GM19467 (cell line): Measurements from ENCODE around the gene GSDMA.

Experiments used
- ATAC-seq: cut with Tn5 transposase; IDR thresholded peaks from one replicate; pipeline ENCODE4 v1.9.1; 2021; ENCODE audit warnings: mild to moderate bottlenecking, moderate library complexity; ENCODE audit not compliant: unreplicated experiment

Gene GSDMA

GRCh38 chr17:39954876-39955275 is 7.9 kb upstream of the GSDMA start:
- no peak for ATAC-seq

DNA sequence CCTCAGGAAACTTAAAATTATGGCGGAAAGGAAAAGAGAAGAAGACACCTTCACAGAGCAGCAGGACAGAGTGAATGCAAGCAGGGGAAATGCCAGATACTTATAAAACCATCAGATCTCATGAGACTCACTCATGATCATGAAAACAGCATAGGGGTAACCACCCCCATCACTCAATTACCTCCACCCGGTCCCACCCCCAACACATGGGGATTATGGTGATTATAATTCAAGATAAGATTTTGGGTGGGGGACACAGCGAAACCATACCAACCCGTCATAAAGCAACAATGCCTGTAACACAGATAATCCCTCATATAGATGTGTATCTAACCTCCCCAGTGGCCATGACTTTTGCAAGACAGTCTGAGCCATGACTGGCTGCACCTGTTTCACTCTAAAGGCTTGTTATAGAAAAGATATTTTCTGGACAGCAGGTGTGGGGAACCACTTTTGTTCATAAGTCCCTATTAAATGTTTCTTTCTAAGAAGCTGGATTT is 7.0 kb upstream of the GSDMA start:
- ATAC-seq = no peak

GRCh38 chr17:39960524-39961041 is 2.2 kb upstream of the GSDMA start:
- ATAC-seq = no peak

GRCh38 chr17:39963829-39964228 is 1.0 kb downstream of the GSDMA start:
- no peak for ATAC-seq

- no peak for ATAC-seq
Measured at GRCh38 chr17:39965017-39965699, 2.4 kb downstream of the GSDMA start.

- no peak for ATAC-seq
Measured at GRCh38 chr17:39966771-39967170, 4.0 kb downstream of the GSDMA start.

GRCh38 chr17:39968761-39969160 is 6.0 kb downstream of the GSDMA start:
- no peak for ATAC-seq

DNA sequence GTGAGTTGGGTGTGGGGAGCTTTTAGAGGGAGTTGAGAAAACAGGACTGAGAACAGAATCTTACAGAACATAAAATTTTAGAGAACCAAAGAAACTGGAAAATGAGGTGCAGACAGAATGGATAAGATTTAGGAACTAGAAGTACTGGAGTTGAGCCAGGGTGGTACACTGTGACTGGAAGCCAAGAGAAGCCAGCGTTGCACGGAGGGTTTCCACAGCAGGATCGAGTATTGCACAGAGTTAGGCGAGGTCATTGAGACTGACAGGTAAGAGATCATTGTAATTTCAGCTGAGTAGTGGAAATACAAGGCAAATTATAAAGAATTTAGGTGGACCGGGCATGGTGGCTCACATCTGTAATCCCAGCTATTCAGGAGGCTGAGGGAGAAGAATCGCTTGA is 6.6 kb downstream of the GSDMA start:
- ATAC-seq = no peak

DNA sequence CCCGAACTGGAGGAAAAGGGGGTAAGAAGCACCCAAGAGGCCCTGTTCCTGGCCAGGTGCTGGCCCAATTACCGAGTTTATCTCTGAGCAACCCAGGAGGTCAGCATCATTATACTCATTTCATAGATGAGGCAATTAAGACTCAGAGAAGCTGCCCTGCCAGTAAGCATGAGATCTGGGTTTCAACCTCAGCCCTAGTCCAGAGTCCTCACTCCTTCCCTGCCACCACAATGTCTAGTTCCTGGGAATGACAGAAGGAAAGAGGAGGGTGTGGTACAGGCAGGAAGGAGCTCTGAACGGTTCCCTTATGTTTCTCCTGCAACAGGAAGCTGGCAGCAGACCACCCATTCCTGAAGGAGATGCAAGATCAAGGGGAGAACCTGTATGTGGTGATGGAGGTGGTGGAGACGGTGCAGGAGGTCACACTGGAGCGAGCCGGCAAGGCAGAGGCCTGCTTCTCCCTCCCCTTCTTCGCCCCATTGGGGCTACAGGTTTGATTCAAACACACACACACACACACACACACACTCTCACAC is 7.4 kb downstream of the GSDMA start:
- ATAC-seq = no peak

- ATAC-seq = no peak
Measured at GRCh38 chr17:39971076-39971603, 8.3 kb downstream of the GSDMA start.

GRCh38 chr17:39972271-39972670 is 9.5 kb downstream of the GSDMA start:
- ATAC-seq = no peak

GRCh38 chr17:39973496-39973895 is 10.7 kb downstream of the GSDMA start:
- ATAC-seq = no peak

DNA sequence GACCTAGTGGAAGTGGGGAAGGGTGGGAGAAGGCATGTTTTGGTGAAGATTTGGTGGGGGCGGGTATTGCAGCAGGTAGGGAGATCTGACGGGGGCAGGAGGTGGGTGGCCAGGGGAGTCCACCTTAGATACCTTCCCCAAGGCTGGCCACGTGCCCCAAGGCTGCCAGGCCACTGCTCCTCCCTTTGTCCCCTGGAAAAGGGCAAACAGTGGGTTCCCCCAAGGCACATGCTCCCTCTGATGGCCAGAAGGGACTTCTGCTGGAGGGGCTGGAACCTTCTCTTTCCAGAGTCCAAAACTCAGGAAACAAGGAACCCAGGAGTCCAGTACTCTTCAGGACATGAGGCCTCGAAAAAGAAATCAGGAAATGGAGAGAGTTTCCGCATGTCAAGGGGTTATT is 11.6 kb downstream of the GSDMA start:
- no peak for ATAC-seq

GRCh38 chr17:39975801-39976200 is 13.0 kb downstream of the GSDMA start:
- no peak for ATAC-seq

GRCh38 chr17:39979016-39979670 is 16.3 kb downstream of the GSDMA start:
- ATAC-seq = no peak

DNA sequence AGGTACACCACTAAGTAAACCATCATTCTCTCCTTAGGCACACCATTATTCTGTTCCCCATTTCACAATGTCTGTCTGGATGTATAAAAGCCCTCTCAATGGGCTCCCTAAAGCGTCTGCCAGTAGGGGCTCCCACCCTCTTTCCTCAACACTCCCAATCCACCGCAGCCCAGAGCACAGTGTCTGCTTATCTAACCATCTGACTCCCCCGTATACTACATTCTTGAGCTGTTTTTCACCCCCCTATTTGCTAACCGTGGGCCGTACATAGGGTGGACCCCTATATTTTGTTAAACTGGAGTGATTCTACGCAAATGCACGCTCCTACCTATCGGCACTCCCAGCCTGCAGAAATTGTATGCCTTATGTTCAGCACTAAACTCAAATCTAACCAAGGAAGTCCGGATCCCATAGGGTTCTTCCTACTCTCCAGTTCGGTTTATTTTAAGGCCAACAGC is 17.1 kb downstream of the GSDMA start:
- ATAC-seq = peak; percentile 13

DNA sequence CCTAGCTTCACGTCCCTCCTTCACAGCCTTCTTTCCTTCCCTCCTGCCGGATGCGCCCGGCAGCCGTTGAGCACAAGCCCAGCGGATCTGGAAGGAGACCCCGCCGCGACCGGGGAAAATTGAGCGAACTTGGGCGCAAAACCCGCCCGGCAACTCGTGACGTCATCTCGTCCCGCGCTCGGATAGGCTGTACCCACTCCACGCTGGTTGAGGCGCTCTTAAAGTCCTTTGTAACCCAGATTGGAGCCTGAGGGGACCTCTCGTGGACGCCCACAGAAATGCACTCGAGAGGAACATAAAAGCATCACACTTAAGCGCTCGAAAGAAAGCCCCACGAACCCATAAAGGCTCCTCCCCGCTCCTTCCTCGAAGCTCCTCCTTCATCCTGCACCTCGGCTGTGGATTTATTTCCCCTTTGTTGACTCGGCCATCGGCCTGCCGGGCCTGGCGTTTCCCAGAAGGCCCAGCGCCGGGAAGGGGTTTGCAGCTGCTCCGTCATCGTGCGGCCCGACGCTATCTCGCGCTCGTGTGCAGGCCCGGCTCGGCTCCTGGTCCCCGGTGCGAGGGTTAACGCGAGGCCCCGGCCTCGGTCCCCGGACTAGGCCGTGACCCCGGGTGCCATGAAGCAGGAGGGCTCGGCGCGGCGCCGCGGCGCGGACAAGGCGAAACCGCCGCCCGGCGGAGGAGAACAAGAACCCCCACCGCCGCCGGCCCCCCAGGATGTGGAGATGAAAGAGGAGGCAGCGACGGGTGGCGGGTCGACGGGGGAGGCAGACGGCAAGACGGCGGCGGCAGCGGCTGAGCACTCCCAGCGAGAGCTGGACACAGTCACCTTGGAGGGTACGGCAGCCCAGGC is 17.8 kb downstream of the GSDMA start, which contains the start of gene PSMD3:
Gene PSMD3, plus strand, starts transcription at position 457 of the 856 bp plus-strand sequence. Its CDS starts 164 bp downstream, at position 621.
- ATAC-seq = peak; percentile 87

DNA sequence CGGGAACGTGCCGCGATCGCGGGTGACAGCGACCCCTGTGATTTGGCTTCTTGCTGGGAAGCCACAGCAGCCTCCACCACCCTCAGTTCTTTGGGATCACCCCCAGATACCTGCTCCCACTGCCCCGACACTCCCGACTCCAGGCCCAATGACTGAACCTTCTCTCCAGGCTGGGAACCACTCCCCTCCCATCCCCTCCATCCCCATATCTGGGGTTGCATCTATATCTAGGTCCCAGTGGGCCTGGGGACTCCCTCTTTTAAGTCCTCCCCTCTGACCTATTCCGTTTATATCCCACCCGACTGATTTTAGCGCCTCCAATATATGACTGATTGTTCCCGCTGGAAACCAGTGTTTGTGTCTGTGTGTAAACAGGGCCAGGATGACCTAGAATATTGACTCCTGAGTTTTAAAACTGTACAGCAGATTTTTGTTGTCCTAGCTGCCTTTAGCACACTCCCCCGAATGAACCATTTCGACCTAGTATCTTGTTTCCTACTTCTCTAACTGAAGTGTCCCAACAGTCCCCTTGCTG is 18.5 kb downstream of the GSDMA start:
- ATAC-seq = no peak

- ATAC-seq = no peak
Measured at GRCh38 chr17:39981766-39982375, 19.1 kb downstream of the GSDMA start.
